HG02981 (cell line): ENCODE results near the gene ACOT7.
"Not testable (repeated sequence)": the region's sequence is repeated elsewhere in the genome, so short reads cannot be mapped to it uniquely, and the experiment has no call there.

ENCODE experiments used
- ATAC-seq: cut with Tn5 transposase; IDR thresholded peaks from one replicate; pipeline ENCODE4 v1.9.1; 2021; ENCODE audit warnings: mild to moderate bottlenecking, moderate library complexity; ENCODE audit not compliant: unreplicated experiment

The ACOT7 gene

DNA sequence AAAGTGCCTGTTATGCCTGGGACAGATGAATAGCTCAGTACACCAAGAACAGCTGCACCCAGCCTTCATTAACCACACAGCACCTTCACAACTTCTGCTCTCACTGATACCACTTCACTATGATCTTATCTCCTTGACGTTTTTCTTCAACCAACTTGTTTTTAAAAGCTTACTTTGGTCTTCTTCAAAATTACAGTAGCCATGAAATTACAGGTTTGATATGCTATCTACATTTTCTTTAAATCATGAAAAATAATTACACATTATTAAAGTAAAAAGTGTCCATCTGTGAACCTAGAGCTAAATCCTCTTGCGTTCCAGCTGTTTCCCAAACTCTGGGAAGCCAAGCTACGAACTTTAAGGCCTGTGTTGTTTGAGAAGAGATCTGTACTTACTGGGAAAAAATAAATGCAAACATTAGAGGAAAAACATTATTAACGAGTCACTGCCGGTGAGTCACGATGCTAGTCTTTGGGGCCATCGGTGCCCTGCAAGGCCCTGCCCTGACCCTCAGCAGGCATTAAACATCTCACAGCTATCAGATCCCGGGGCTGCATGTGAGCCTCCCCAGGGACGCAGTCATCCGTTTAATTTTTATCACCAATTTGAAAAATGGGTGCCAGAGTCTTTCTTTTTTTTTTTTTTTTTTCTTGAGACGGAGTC, 76.3 kb downstream of the ACOT7 start:
- no peak for ATAC-seq

DNA sequence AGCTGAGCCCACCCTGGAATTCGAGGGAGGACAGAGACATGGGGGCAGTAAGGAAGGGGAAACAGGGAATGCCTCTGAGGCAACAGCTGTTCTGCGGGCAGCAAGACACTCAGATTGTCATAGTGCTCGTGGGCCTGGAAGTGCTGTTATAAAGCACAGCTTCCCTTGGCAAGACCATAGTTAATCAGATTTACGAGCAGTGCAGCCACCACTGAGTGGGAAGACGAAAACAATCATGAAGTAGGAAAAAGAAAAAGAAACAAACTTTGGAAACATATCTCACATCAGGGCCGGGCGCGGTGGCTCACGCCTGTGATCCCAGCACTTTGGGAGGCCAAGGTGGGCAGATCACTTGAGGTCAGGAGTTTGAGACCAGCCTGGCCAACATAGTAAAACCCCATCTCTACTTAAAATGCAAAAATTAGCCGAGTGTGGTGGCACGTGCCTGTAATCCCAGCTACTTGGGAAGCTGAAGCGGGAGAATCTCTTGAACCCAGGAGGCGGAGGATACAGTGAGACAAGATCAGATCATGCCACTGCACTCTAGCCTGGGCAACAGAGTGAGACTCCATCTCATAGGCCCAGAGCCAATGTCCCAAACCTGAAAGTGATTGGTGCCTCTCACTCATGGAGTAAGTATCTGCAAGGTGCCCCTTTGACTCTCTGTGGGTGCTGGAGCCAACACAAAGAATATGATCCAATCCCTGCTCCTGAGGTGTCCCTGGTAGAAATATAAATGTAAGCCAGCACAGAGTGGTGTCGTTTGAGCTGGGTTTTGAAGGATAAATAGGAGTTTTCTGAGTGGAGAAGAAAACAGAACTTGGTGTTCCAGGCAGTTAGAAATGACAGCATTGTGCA, 77.1 kb downstream of the ACOT7 start:
- ATAC-seq, result no peak

- no peak for ATAC-seq
Observed at GRCh38 chr1:6314503-6314902, 79.1 kb downstream of the ACOT7 start.

GRCh38 chr1:6313393-6314200, 80.0 kb downstream of the ACOT7 start:
- no peak for ATAC-seq

DNA sequence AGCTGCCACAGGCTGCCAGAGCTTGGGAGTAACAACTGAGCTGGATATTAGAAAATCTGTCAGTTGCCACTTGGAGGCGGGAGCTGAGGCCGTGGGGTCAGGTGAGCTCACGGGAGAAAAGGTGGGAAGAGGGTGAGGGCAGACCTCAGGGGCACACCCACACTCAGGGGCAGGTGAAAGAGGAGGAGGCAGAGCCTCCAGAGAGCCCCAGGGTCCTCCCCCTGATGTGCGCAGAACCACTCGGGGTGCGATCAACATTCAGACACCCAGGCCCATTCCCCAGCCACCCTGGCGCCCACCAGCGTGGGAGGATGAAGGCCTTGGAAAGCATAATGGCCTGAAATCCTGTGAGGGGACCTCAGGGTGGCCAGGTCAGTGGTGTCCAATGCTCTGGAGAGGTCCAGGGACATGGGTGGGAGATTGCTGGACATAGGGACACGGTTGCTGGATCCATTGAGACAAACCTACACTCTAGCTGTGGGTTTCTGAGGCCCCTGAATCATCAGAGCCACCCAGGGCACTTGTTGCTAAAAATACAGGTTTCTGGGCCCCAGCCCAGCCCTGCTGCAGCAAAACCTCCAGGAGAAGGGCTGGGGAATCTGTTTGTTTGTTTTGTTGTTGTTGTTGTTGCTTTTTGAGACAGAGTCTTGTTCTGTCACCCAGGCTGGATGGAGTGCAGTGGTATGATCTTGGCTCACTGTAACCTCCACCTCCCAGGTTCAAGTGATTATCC, 83.3 kb downstream of the ACOT7 start:
- ATAC-seq, result no peak

DNA sequence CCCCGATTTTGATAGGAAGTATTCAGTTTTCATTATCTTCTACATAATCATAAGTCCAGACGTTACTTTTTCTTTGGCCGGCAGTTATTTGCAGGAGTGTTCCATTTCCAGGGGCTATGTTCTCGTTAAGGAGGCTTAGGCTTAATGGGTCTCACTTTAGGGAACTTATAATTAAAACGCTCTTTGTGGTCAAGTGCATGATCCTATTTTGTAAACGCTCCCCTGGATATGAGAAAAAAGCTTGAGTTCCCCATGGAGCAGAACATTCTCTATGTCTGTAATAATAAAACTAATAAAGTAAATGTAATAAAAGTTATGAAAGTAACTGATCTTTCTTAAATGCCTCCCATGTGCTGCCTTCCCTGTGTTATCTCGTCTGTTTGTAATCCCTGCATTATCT, 84.0 kb downstream of the ACOT7 start:
- no peak for ATAC-seq

DNA sequence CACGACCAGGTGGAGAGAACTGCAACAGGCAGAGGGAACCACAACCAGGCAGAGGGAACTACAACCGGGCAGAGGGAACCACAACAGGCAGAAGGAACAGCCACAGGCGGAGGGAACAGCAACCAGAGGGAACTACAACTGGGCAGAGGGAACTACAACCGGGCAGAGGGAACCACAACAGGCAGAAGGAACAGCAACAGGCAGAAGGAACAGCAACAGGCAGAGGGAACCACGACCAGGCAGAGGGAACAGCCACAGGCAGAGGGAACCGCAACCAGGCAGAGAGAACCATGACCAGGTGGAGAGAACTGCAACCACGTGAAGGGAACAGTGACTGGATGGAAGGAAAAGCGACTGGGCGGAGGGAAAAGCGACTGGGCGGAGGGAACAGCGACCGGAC, 85.1 kb downstream of the ACOT7 start:
- ATAC-seq, result no peak

DNA sequence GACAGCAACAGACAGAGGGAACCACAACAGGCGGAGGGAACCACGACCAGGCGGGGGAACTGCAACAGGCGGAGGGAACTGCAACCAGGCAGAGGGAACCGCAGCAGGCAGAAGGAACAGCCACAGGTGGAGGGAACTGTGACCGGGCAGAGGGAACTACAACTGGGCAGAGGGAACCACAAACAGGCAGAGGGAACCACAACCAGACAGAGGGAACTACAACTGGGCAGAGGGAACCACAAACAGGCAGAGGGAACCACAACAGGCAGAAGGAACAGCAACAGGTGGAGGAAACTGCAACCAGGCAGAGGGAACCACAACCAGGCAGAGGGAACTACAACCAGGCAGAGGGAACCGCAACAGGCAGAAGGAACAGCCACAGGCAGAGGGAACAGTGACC, 85.9 kb downstream of the ACOT7 start:
- ATAC-seq, result not testable (repeated sequence)

GRCh38 chr1:6307099-6307498, 86.5 kb downstream of the ACOT7 start:
- ATAC-seq, result no peak

GRCh38 chr1:6303397-6304012, 90.1 kb downstream of the ACOT7 start:
- ATAC-seq, result no peak

DNA sequence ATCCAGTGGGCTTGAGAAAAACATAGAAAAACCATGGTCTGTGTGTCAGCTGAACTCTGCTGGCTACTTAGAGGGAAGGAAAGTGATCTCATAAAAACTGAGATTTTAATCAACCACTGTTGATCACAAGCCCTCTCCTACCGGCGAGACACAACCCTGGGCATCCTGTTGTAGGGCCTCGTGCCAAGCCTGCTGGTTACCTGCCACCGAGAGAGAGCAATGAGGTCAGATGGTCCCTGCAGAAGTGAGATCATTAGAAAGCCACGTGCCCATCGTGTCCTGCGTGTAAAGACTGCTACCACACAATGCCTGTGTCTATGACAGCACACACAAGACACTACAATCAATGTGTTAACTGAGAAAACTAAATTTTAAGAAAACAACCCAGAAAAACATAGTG, 91.0 kb downstream of the ACOT7 start:
- no peak for ATAC-seq

- no peak for ATAC-seq
Observed at GRCh38 chr1:6301526-6301925, 92.0 kb downstream of the ACOT7 start.

DNA sequence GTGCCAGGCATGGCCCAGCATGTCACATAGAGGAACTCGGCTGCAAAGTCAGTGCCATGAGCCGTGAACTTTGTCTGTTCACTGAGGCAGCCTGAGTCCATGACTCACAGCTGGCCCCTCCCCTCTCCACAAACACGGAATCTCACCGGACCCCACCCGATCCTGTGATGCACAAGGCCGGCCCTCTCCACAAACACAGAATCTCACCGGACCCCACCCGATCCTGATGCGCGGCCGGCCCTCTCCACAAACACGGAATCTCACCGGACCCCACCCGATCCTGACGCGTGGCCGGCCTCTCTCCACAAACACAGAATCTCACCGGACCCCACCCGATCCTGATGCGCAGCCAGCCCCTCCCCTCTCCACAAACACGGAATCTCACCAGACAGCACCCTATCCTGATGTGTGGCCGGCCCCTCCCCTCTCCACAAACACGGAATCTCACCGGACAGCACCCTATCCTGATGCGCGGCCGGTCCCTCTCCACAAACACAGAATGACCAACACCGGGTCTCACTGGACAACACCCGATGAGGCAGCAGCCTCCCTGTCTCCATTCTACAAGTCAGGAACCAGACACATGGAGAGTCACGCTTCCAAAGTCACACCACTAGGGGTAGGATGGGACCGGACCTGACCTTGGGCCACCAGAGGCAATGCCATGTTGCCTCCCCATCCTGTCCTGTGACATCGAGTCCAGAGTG, 93.1 kb downstream of the ACOT7 start:
- ATAC-seq, result no peak

- no peak for ATAC-seq
Observed at GRCh38 chr1:6299557-6300165, 93.9 kb downstream of the ACOT7 start.

DNA sequence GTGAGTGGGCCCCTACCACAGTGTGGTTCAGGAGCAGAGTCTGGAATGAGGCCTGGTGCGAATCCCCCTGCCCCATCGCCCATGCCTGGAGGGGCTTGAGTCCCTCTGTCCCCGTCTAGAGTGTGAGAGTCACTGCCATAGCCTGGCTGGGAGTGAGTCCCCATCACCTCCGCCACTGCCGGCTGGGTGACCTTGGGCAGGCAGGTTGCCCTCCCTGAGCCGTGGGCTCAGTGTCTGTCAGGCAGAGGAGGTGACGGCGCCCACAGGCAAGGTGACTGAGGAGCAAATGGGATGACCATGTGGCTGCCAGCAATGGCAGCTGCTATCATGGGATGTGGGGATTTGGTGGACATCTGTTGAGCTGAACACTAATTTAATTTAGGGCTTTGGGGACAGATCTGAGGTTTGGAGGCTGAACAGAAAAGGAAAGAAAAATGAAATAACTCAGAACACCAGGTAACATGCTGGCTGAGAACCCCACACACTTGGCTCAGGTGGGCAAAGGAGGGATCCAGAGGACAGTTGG, 94.6 kb downstream of the ACOT7 start:
- no peak for ATAC-seq

DNA sequence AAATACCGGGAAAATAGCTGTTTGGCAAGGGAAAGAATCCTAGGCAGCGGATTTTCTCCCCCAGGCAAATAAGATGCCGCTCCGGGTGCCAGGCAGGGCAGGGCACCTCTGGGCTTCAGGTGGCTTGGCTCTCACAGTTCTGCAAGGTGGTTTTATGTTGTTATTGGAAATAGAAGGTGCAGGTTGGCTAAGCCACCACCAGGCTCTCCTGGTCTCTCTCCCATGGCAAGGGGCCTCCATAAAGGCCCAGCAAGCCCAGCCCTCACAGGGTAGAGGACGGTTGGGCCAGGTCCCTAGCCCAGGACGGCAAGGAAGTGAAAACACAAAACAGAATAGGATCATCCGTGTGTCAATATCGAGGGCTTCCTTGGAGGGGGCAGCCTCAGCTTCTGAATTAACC, 95.0 kb downstream of the ACOT7 start:
- no peak for ATAC-seq

- no peak for ATAC-seq
Observed at GRCh38 chr1:6295910-6296309, 97.7 kb downstream of the ACOT7 start.

DNA sequence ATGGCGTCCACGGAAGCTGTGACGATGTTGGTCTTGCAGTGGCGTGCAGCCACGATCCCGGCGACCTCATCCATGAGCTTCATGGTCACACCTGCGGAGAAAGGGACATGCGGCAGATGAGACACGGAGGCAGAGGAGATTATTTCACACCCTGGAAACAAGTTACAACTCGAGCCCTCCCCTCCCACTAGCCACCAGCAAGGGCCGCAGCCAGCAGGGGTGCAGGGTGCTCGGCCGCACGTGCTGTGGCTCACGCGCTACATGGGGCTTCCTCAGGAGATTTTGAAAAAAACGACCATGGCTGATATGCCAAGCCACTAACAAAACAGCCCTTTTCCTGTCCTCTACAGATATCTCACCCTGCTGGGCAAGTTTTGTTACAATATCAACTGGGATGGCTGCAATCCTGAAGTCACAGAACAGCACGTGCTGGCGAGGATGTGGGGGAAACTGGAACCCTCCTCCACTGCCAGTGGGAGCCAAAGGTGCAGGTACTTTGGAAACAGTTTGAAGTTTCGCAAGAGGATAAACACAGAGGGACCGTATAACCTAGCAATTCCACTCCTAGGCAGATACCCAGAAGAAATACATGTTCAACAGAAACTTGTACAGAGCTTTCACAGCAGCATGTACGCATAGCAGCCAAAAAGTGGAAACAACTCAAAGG, 98.5 kb downstream of the ACOT7 start:
- no peak for ATAC-seq
